ENCODE results near the gene MMRN1. TPM values are rescaled to one million over a fixed set of nuclear protein-coding genes. Genes with fewer than 3 reads are reported as not detected.

The MMRN1 gene
- total and polyA plus RNA-seq, 2 experiments from 2014 or later: not detected

DNA sequence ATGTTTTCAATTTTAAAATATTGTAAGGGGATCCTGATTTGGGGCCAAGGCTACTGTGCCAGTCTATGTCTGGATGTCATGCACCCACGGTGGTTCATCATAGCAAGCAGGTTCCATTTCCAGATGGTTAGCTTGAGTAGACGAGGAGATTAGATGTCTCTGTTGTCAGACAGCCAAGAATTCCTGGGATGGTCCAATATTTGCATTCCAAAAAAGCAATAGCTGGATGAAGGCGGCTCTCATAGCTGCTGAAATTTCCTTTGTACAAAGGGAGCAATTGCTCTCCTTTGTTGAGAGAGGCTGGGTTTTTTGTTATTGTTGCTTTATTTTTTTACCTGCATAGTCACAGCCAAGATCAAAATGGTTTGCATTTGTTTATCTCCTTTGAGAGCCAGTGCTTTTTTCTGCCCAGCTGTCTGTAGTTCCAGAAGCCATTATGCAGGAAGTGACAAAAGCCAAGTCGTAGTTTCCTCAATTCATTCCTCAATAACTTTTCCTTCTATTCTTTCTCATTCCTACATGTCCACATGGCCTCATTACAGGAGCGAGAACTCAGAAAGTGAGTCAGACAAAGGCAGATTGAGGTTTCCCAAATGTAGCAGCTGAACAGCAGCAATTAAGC is 107.9 kb downstream of the MMRN1 start:
- DNase-seq (ENCODE audit: low spot score) (no peak), ATAC-seq (no peak)
- Histone ChIP-seq H3F3A (replicated peaks; ENCODE audit: low read depth) (no peaks in the 10 kb centered on the region), H3K36me3 (ENCODE audit: insufficient read depth) (no peaks in the 10 kb centered on the region), H3K4me2 (peak overlapping the region; percentile 9; the same call in 1 of the 2 replicates), H3K4me3 (no peak overlapping the region), H3K9me2 (ENCODE audit: insufficient read depth) (no peaks in the 10 kb centered on the region), H3K4me1 (ENCODE audit: insufficient read depth) (peaks cover 10% of the 10 kb centered on the region), H3K27me3 (ENCODE audit: insufficient read depth) (no peaks in the 10 kb centered on the region), H4K20me1 (replicated peaks; ENCODE audit: insufficient read depth) (no peaks in the 10 kb centered on the region), H2AFZ (peak overlapping the region; percentile 88), H3K79me2 (replicated peaks; ENCODE audit: insufficient read depth) (no peaks in the 10 kb centered on the region), H3K27ac (ENCODE audit: low read depth) (no peak overlapping the region)
- no peaks in the 10 kb centered on the region for H3K9me3 Mint-ChIP-seq
- H3K27ac Mint-ChIP-seq: peak overlapping the region; percentile 16; the same call in 1 of the 2 replicates
- TF ChIP-seq, protein P1, sequence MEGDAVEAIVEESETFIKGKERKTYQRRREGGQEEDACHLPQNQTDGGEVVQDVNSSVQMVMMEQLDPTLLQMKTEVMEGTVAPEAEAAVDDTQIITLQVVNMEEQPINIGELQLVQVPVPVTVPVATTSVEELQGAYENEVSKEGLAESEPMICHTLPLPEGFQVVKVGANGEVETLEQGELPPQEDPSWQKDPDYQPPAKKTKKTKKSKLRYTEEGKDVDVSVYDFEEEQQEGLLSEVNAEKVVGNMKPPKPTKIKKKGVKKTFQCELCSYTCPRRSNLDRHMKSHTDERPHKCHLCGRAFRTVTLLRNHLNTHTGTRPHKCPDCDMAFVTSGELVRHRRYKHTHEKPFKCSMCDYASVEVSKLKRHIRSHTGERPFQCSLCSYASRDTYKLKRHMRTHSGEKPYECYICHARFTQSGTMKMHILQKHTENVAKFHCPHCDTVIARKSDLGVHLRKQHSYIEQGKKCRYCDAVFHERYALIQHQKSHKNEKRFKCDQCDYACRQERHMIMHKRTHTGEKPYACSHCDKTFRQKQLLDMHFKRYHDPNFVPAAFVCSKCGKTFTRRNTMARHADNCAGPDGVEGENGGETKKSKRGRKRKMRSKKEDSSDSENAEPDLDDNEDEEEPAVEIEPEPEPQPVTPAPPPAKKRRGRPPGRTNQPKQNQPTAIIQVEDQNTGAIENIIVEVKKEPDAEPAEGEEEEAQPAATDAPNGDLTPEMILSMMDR (conservative IDR thresholded peaks at IDR 0.05; ENCODE audit: low read depth in 2 of 2): no peak
- no peak for TF ChIP-seq JUNB (IDR thresholded peaks at IDR 0.05; ENCODE audit: unreplicated experiment)
- TF ChIP-seq, protein P2, sequence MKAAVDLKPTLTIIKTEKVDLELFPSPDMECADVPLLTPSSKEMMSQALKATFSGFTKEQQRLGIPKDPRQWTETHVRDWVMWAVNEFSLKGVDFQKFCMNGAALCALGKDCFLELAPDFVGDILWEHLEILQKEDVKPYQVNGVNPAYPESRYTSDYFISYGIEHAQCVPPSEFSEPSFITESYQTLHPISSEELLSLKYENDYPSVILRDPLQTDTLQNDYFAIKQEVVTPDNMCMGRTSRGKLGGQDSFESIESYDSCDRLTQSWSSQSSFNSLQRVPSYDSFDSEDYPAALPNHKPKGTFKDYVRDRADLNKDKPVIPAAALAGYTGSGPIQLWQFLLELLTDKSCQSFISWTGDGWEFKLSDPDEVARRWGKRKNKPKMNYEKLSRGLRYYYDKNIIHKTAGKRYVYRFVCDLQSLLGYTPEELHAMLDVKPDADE (IDR thresholded peaks at IDR 0.05): no peak
- no peak for TF ChIP-seq NANOG (IDR thresholded peaks at IDR 0.05; ENCODE audit: borderline replicate concordance)
- no peak for TF ChIP-seq EZH2 (IDR thresholded peaks at IDR 0.05; ENCODE audit: low read depth, unreplicated experiment)
- TF ChIP-seq, protein P3, sequence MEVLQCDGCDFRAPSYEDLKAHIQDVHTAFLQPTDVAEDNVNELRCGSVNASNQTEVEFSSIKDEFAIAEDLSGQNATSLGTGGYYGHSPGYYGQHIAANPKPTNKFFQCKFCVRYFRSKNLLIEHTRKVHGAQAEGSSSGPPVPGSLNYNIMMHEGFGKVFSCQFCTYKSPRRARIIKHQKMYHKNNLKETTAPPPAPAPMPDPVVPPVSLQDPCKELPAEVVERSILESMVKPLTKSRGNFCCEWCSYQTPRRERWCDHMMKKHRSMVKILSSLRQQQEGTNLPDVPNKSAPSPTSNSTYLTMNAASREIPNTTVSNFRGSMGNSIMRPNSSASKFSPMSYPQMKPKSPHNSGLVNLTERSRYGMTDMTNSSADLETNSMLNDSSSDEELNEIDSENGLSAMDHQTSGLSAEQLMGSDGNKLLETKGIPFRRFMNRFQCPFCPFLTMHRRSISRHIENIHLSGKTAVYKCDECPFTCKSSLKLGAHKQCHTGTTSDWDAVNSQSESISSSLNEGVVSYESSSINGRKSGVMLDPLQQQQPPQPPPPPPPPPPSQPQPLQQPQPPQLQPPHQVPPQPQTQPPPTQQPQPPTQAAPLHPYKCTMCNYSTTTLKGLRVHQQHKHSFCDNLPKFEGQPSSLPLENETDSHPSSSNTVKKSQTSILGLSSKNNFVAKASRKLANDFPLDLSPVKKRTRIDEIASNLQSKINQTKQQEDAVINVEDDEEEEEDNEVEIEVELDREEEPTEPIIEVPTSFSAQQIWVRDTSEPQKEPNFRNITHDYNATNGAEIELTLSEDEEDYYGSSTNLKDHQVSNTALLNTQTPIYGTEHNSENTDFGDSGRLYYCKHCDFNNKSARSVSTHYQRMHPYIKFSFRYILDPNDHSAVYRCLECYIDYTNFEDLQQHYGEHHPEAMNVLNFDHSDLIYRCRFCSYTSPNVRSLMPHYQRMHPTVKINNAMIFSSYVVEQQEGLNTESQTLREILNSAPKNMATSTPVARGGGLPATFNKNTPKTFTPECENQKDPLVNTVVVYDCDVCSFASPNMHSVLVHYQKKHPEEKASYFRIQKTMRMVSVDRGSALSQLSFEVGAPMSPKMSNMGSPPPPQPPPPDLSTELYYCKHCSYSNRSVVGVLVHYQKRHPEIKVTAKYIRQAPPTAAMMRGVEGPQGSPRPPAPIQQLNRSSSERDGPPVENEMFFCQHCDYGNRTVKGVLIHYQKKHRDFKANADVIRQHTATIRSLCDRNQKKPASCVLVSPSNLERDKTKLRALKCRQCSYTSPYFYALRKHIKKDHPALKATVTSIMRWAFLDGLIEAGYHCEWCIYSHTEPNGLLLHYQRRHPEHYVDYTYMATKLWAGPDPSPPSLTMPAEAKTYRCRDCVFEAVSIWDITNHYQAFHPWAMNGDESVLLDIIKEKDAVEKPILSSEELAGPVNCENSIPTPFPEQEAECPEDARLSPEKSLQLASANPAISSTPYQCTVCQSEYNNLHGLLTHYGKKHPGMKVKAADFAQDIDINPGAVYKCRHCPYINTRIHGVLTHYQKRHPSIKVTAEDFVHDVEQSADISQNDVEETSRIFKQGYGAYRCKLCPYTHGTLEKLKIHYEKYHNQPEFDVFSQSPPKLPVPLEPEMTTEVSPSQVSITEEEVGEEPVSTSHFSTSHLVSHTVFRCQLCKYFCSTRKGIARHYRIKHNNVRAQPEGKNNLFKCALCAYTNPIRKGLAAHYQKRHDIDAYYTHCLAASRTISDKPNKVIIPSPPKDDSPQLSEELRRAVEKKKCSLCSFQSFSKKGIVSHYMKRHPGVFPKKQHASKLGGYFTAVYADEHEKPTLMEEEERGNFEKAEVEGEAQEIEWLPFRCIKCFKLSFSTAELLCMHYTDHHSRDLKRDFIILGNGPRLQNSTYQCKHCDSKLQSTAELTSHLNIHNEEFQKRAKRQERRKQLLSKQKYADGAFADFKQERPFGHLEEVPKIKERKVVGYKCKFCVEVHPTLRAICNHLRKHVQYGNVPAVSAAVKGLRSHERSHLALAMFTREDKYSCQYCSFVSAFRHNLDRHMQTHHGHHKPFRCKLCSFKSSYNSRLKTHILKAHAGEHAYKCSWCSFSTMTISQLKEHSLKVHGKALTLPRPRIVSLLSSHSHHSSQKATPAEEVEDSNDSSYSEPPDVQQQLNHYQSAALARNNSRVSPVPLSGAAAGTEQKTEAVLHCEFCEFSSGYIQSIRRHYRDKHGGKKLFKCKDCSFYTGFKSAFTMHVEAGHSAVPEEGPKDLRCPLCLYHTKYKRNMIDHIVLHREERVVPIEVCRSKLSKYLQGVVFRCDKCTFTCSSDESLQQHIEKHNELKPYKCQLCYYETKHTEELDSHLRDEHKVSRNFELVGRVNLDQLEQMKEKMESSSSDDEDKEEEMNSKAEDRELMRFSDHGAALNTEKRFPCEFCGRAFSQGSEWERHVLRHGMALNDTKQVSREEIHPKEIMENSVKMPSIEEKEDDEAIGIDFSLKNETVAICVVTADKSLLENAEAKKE (CRISPR knock-in tag; IDR thresholded peaks at IDR 0.05): no peak
- TF ChIP-seq EZH2phosphoT487 (IDR thresholded peaks at IDR 0.05; ENCODE audit: unreplicated experiment): no peak
- TF ChIP-seq POLR2AphosphoS5 (IDR thresholded peaks at IDR 0.05; ENCODE audit: low read depth): no peak
- TF ChIP-seq CREB1 (CRISPR knock-in tag; IDR thresholded peaks at IDR 0.05; ENCODE audit: low read depth): no peak
- no peaks in the 10 kb centered on the region for H3K36me3 Mint-ChIP-seq (ENCODE audit: low read depth)
- H3K4me3 Mint-ChIP-seq: no peak overlapping the region
- peaks cover 14% of the 10 kb centered on the region for H3K4me1 Mint-ChIP-seq
- no peaks in the 10 kb centered on the region for H3K27me3 Mint-ChIP-seq (ENCODE audit: insufficient read depth, low read depth, poor library complexity)

Other genes with a start within 250 kb of the MMRN1 start
- gene SNCA, start 57.7 kb upstream of the MMRN1 start, total RNA-seq (2014; rRNA removed; shearing (Covaris generic)): 13.0 and 15.6 TPM in 2 replicates
- 26.3 and 31.1 TPM in 2 replicates for gene SNCA, start 57.7 kb upstream of the MMRN1 start, polyA plus RNA-seq (2016; fragmentation: Nextera tagmentation; extraction: Ambion mirVana)
- gene CCSER1, start 232.5 kb downstream of the MMRN1 start, total RNA-seq (2014; rRNA removed; shearing (Covaris generic)): 2.1 and 3.4 TPM in 2 replicates
- gene CCSER1, start 232.5 kb downstream of the MMRN1 start, polyA plus RNA-seq (2016; fragmentation: Nextera tagmentation; extraction: Ambion mirVana): 2.9 and 3.0 TPM in 2 replicates

All from GM23338 (cell line).